GM12891 (cell line): ENCODE results near the gene EIF5A.

Experiments used
- POLR2A ChIP-seq: IDR thresholded peaks from 2 replicates; pipeline ENCODE4 v1.6.1; 2011; ENCODE audit warnings: low read depth, low read length, control low read depth
- TAF1 ChIP-seq: IDR thresholded peaks from 2 replicates; pipeline ENCODE4 v1.6.1; 2011; ENCODE audit warnings: low read depth, low read length, control low read depth

GRCh38 chr17:7322520-7323194, 15.2 kb downstream of the EIF5A start:
- TF ChIP-seq POLR2A (no peak), TAF1 (no peak)
